ENCODE measurements around the gene EMP1.

EMP1 gene

GRCh38 chr12:13196130-13196921 is at the start of gene EMP1:
TSS of gene EMP1 (plus strand) at chr12:13196726. CDS start at chr12:13211511, 14,785 bp downstream.
- peak in 2 of 3 experiments; percentile 25 to 26 for DNase-seq (ENCODE audit: low read depth in 2 of 3, low spot score in 2 of 3)

GRCh38 chr12:13147688-13148484 is 48.6 kb upstream of the EMP1 start:
- DNase-seq (ENCODE audit: low read depth in 2 of 3, low spot score in 2 of 3), result no peak

GRCh38 chr12:13148485-13148847 is 48.1 kb upstream of the EMP1 start:
- no peak for DNase-seq (ENCODE audit: low read depth in 2 of 3, low spot score in 2 of 3)

- DNase-seq (ENCODE audit: low read depth in 2 of 3, low spot score in 2 of 3), result no peak
Measured at GRCh38 chr12:13149411-13149810, 47.1 kb upstream of the EMP1 start.

GRCh38 chr12:13152281-13152680 is 44.2 kb upstream of the EMP1 start:
- DNase-seq (ENCODE audit: low read depth in 2 of 3, low spot score in 2 of 3), result no peak

GRCh38 chr12:13152756-13153155 is 43.8 kb upstream of the EMP1 start:
- DNase-seq (ENCODE audit: low read depth in 2 of 3, low spot score in 2 of 3), result no peak

GRCh38 chr12:13153180-13153579 is 43.3 kb upstream of the EMP1 start:
- no peak for DNase-seq (ENCODE audit: low read depth in 2 of 3, low spot score in 2 of 3)

- DNase-seq (ENCODE audit: low read depth in 2 of 3, low spot score in 2 of 3), result no peak
Measured at GRCh38 chr12:13154027-13154538, 42.4 kb upstream of the EMP1 start.

- DNase-seq (ENCODE audit: low read depth in 2 of 3, low spot score in 2 of 3), result no peak
Measured at GRCh38 chr12:13154831-13155230, 41.7 kb upstream of the EMP1 start.

- no peak for DNase-seq (ENCODE audit: low read depth in 2 of 3, low spot score in 2 of 3)
Measured at GRCh38 chr12:13156277-13156676, 40.2 kb upstream of the EMP1 start.

- DNase-seq (ENCODE audit: low read depth in 2 of 3, low spot score in 2 of 3), result no peak
Measured at GRCh38 chr12:13161172-13161571, 35.4 kb upstream of the EMP1 start.

- DNase-seq (ENCODE audit: low read depth in 2 of 3, low spot score in 2 of 3), result no peak
Measured at GRCh38 chr12:13162904-13163303, 33.6 kb upstream of the EMP1 start.

GRCh38 chr12:13163868-13164635 is 32.5 kb upstream of the EMP1 start:
- no peak for DNase-seq (ENCODE audit: low read depth in 2 of 3, low spot score in 2 of 3)

GRCh38 chr12:13164921-13165616 is 31.5 kb upstream of the EMP1 start:
- DNase-seq (ENCODE audit: low read depth in 2 of 3, low spot score in 2 of 3), result no peak

GRCh38 chr12:13165617-13166041 is 30.9 kb upstream of the EMP1 start:
- DNase-seq (ENCODE audit: low read depth in 2 of 3, low spot score in 2 of 3), result peak; percentile 23 to 53 (median 50)

- no peak for DNase-seq (ENCODE audit: low read depth in 2 of 3, low spot score in 2 of 3)
Measured at GRCh38 chr12:13167226-13167625, 29.3 kb upstream of the EMP1 start.

GRCh38 chr12:13167906-13168305 is 28.6 kb upstream of the EMP1 start:
- no peak for DNase-seq (ENCODE audit: low read depth in 2 of 3, low spot score in 2 of 3)

GRCh38 chr12:13169272-13169671 is 27.3 kb upstream of the EMP1 start:
- no peak for DNase-seq (ENCODE audit: low read depth in 2 of 3, low spot score in 2 of 3)

- DNase-seq (ENCODE audit: low read depth in 2 of 3, low spot score in 2 of 3), result no peak
Measured at GRCh38 chr12:13170892-13171490, 25.5 kb upstream of the EMP1 start.

All from activated CD8-positive, alpha-beta memory T cell treated with anti-CD3 and anti-CD28 coated beads for 48 hours (primary cell).